Tibial nerve (tissue), 4 donors: ENCODE measurements around the gene MIER2.
"Not testable (repeated sequence)": the region's sequence is repeated elsewhere in the genome, so short reads cannot be mapped to it uniquely, and the experiment has no call there.

ENCODE experiments used
- CTCF ChIP-seq, 5 experiments: fragments of 200-600 bp in 3 of 5; fragments of 450-650 bp in 2 of 5; sonication (generic) in 3 of 5; IDR thresholded peaks; one replicate each; pipeline ENCODE4 v1.5.1; 2016 to 2019; ENCODE audit warnings: antibody characterized with exemption in 5 of 5, mild to moderate bottlenecking in 3 of 5, moderate library complexity in 2 of 5
- EP300 ChIP-seq, 2 donors: sonication (generic); formaldehyde crosslinking; IDR thresholded peaks; one replicate each; pipeline ENCODE4 v1.6.1; 2017; ENCODE audit warnings: antibody characterized with exemption in 2 of 2, mild to moderate bottlenecking in 1 of 2
- POLR2A ChIP-seq, 2 donors: fragments of 450-650 bp; IDR thresholded peaks; one replicate each; pipeline ENCODE4 v1.6.1; 2017; ENCODE audit warnings: antibody characterized with exemption in 2 of 2, mild to moderate bottlenecking in 2 of 2, moderate library complexity in 2 of 2

- not testable (repeated sequence) for TF ChIP-seq CTCF, POLR2A, EP300 (IDR thresholded peaks at IDR 0.05)
These were observed 42.2 kb upstream of the MIER2 start for GRCh38 chr19:386632-387301.
